ENCODE measurements around the gene CPSF6.
A peak's percentile ranks its signal among the peaks of the same experiment; 100 is the strongest.
"Not testable (repeated sequence)": the region's sequence is repeated elsewhere in the genome, so short reads cannot be mapped to it uniquely, and the experiment has no call there.

Gene CPSF6, protein sequence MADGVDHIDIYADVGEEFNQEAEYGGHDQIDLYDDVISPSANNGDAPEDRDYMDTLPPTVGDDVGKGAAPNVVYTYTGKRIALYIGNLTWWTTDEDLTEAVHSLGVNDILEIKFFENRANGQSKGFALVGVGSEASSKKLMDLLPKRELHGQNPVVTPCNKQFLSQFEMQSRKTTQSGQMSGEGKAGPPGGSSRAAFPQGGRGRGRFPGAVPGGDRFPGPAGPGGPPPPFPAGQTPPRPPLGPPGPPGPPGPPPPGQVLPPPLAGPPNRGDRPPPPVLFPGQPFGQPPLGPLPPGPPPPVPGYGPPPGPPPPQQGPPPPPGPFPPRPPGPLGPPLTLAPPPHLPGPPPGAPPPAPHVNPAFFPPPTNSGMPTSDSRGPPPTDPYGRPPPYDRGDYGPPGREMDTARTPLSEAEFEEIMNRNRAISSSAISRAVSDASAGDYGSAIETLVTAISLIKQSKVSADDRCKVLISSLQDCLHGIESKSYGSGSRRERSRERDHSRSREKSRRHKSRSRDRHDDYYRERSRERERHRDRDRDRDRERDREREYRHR

GRCh38 chr12:69239352-69239921, at the start of gene CPSF6:
TSS of gene CPSF6 (plus strand) at chr12:69239569. CDS start at chr12:69239647, 78 bp downstream.
- DNase-seq = peak; percentile 94 to 96

GRCh38 chr12:69196302-69197288, 42.8 kb upstream of the CPSF6 start:
- DNase-seq = no peak

- DNase-seq = not testable (repeated sequence)
These were observed 39.4 kb upstream of the CPSF6 start for GRCh38 chr12:69199976-69200375.

- no peak for DNase-seq
These were observed 35.2 kb upstream of the CPSF6 start for GRCh38 chr12:69204191-69204590.

DNA sequence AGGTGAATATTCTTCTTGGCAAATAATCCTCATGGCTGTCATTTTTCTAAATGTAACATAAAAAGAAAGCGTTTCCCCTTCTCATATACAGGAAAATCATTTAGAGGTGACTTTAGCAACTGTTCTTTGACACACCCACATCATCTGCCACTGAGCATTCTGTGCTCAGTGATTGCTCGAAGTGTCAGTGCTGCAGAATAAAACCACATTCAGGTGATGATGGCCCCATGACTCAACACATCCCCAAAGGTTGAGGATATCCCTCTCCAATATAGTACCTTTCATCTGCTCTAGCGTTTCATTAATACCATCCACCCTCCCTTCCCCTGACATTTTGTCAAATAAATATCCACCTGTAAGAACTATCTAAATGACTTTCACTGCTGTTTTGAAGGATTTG, 28.7 kb upstream of the CPSF6 start:
- DNase-seq = no peak

- no peak for DNase-seq
These were observed 28.2 kb upstream of the CPSF6 start for GRCh38 chr12:69211160-69211559.

GRCh38 chr12:69214169-69214568, 25.2 kb upstream of the CPSF6 start:
- DNase-seq = no peak

DNA sequence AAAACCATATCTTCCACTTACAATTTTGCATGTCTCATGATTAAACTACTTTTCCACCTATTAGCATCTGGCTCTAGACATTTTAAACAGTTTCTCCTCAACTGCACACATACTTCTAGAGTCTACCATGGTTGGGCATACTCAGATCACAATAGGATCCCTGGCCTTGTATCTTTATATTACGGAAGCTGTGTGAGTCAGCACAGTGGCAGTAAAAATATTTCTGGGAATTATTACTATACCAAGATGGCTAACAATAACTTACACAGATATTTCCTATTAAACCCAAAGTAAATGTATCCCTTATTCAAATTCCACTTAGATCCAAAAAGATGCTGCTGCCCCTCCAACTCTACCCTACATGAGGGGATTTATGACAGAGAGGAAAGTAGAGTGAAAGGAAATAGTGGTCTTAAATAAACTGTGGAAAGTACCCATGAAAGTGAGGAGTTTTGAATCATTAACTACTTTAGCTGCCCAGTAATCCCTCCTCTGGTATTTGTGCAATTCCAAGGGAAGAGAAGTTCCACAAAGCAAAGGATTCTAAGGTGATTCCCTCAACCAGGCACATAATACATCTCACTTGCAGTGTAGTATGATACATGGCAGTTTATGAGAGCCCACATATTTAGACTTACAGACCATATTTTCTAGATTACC, 14.0 kb upstream of the CPSF6 start:
- no peak for DNase-seq

GRCh38 chr12:69231479-69231878, 7.9 kb upstream of the CPSF6 start:
- DNase-seq = no peak

GRCh38 chr12:69238589-69239351, 599 bp upstream of the CPSF6 start:
- DNase-seq = no peak

DNA sequence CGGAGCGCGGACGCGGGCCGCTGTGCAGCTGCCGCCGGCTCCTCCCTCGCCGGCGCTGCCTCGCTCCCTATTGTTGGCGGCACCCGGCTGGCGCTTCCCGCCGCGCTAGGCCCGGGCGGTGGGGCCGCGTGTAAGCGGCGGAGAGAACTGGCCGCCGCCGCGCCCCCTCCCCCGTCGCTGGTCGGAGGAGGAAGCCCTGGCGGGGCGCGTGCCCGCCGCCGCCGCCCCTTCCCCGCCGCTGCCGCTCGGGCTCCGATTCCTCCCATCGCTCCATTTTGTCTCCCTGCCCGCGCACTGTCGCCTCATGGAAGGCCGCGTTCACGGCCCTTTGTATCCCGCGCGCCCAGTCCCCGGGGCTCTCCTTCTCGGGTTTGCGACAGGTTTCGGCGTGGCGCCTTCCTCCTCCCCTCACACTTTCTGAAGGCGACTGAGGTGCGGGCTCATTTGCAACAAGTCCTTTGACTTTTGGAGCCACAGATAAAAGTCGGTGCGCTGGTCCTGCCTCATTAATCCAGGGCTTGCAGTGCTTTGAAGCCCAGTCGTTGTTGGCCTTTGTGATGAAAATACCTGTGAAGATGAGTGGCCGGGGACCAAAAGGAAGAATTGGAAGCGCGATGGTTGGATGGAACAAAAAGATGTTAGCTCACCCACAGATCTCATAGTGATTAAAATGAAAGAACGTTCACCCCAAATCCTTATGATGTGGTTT, 707 bp downstream of the CPSF6 start:
- peak; percentile 31 for DNase-seq

- DNase-seq = peak; percentile 3 to 11
These were observed 1.2 kb downstream of the CPSF6 start for GRCh38 chr12:69240631-69240995.

GRCh38 chr12:69241438-69242092, 2.2 kb downstream of the CPSF6 start:
- DNase-seq = no peak

DNA sequence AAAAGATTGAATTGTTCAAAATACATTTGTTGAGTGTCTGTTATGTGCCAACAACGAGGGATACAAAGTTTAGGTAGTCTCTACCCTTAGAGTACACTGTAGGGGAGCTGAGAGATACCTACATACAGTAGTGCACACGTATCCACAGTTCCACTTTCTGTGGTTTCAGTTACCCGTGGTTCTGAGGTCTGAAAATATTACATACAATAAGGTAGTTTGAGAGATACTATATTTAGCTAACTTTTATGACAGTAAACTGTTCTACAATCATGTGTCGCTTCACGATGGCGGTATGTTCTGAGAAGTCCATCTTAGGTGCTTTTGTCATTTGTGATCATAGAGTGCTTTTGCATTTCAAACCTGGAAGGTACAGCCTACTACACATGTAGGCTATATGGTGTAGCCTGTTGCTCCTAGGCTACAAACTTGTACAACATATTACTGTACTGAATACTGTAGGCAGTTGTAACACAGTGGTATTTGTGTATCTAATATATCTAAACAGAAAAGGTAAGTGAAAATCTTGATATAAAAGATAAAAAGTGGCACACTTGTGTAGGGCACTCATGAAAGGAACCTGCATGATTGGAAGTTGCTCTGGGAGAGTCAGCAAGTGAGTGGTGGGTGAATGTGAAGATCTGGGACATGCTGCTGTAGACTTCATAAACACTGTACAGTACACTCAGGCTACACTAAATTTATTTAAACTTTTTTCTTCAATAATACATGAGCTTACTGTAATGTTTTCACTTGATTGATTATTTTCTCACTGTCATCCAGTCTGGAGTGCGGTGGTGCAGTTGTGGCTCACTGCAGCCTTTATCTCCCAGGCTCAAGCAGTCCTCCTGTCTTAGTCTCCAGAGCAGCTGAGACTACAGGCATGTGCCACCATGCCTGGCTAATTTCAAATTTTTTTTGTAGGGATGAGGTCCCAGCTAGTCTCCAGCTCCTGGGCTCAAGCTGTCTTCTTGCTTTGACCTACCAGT, 4.0 kb downstream of the CPSF6 start:
- no peak for DNase-seq

- DNase-seq = no peak
These were observed 8.1 kb downstream of the CPSF6 start for GRCh38 chr12:69247268-69248018.

DNA sequence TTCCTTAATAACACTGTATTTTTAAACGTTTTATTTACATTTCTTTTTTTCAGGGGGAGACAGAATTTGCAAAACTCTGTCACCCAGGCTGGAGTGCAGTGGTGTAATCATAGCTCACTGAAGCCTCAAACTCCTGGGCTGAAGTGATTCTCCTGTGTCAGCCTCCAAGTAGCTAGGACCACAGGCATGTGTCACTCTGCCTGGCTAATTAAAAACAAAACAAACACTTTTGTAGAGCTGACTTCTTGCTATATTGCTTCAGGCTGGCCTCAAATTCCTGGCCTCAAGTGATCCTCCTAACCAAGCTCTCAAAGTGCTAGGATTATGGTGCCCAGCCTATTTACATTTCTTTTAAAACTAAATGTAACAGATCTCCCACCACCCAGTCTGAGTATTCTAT, 12.7 kb downstream of the CPSF6 start:
- DNase-seq = no peak

GRCh38 chr12:69254046-69254445, 14.7 kb downstream of the CPSF6 start:
- DNase-seq = no peak

DNA sequence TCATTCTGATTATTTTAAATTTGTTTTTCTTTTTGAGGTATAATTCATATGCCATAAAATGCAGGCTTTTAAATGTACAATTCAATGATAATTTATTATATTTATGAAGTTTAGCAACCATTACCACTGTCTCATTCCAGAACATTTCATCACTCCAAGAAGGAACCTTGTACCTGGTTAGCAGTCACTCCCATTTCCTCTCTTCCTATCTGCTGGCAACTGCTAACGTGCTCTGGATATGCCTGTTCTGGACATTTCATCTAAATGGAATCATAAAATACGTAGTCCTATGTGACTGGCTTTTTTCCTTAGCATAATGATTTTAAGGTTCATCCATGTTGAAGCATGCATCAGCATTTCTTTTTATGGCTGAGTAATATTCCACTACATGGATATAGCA, 15.5 kb downstream of the CPSF6 start:
- no peak for DNase-seq
